Endodermal cell (in vitro differentiated cells): Measurements from ENCODE around the gene TFPI2. TPM values are rescaled to one million over a fixed set of nuclear protein-coding genes. Genes with fewer than 3 reads are reported as not detected.

Experiments
- DNase-seq: peaks from one replicate; pipeline ENCODE4 v3.0.0-alpha.2; 2017
- H3K27ac ChIP-seq: 2 replicates; pipeline ENCODE4 v1.5.1; 2013; ENCODE audit warnings: mild to moderate bottlenecking, low read depth, low read length, moderate library complexity
- H3K27me3 ChIP-seq: 2 replicates; pipeline ENCODE4 v1.6.1; 2013; ENCODE audit warnings: mild to moderate bottlenecking, low read length, moderate library complexity; ENCODE audit not compliant: insufficient read depth, control insufficient read depth, poor library complexity, severe bottlenecking
- H3K36me3 ChIP-seq: 2 replicates; pipeline ENCODE4 v1.7.0; 2013; ENCODE audit warnings: mild to moderate bottlenecking, low read length, moderate library complexity; ENCODE audit not compliant: control insufficient read depth, insufficient read depth
- H3K4me1 ChIP-seq: one replicate; pipeline ENCODE4 v1.7.0; 2013; ENCODE audit warnings: low read length; ENCODE audit not compliant: control insufficient read depth, insufficient read depth
- H3K4me3 ChIP-seq: 2 replicates; pipeline ENCODE4 v1.5.1; 2013; ENCODE audit warnings: mild to moderate bottlenecking, low read length, moderate library complexity
- H3K9ac ChIP-seq: 2 replicates; pipeline ENCODE4 v1.6.1; 2013; ENCODE audit warnings: mild to moderate bottlenecking, low read length, moderate library complexity; ENCODE audit not compliant: poor library complexity, severe bottlenecking; ENCODE audit errors: extremely low read depth
- H3K9me3 ChIP-seq: 2 replicates; pipeline ENCODE4 v1.6.1; 2013; ENCODE audit warnings: mild to moderate bottlenecking, low read length, moderate library complexity; ENCODE audit not compliant: control insufficient read depth
- H3K27ac Mint-ChIP-seq: 2 replicates; pipeline ENCODE4 v1.8.0; 2020; ENCODE audit warnings: mixed read lengths
- H3K27me3 Mint-ChIP-seq: 2 replicates; pipeline ENCODE4 v1.8.0; 2021; ENCODE audit warnings: mild to moderate bottlenecking, mixed read lengths; ENCODE audit not compliant: insufficient read depth
- H3K36me3 Mint-ChIP-seq: 2 replicates; pipeline ENCODE4 v1.8.0; 2020; ENCODE audit warnings: low read depth, mixed read lengths
- H3K4me1 Mint-ChIP-seq: 2 replicates; pipeline ENCODE4 v1.8.0; 2020; ENCODE audit warnings: mixed read lengths
- H3K4me3 Mint-ChIP-seq: 2 replicates; pipeline ENCODE4 v1.8.0; 2020; ENCODE audit warnings: mild to moderate bottlenecking, moderate library complexity, mixed read lengths
- H3K9me3 Mint-ChIP-seq: 2 replicates; pipeline ENCODE4 v1.8.0; 2020; ENCODE audit warnings: mild to moderate bottlenecking, mixed read lengths
- WGBS, 2 experiments: methylation state at CpG; one replicate each; pipeline versions ENCODE4 v1.1.5 to v1.1.7; 2013; ENCODE audit warnings: missing lambda C conversion rate in 2 of 2, mixed read lengths in 1 of 2; ENCODE audit not compliant: insufficient coverage in 1 of 2, insufficient read length in 1 of 2; 5-methylcytosine and 5-hydroxymethylcytosine counted together
- long read RNA-seq, 4 experiments: library from polyadenylated mRNA in 2 of 4; library from RNA in 1 of 4; library from capped mRNA in 1 of 4; stranded (forward) in 3 of 4; unstranded in 1 of 4; transcript quantifications; one replicate each; pipeline ENCODE4 v2.0.0, GENCODE V29; 2020 to 2021; ENCODE audit warnings: inconsistent platforms in 1 of 4
- polyA plus RNA-seq, 2 experiments: library from polyadenylated mRNA; stranded (reverse); fragments of 50-300 nt; gene quantifications; one replicate each; pipeline ENCODE4 v1.2.3, GENCODE V29; 2013
- total RNA-seq, 2 donors: library from RNA; stranded (reverse); fragmentation: NEBNext Ultra II Directional in 1 of 2; extraction: Animal tissue kit (Norgen Biotek cat#: 25700) in 1 of 2; gene quantifications; 2 replicates in 1 of 2; 3 replicates in 1 of 2; pipeline ENCODE4 v1.2.1, GENCODE V29; 2021
- TF ChIP-seq, protein P1 (sequence below): fragments of 200-600 bp; sonication (generic); conservative IDR thresholded peaks from 2 replicates; pipeline ENCODE4 v1.5.0; 2021; ENCODE audit warnings: antibody characterized with exemption, mild to moderate bottlenecking

TFPI2 gene
- 1 to 10 TPM; 2.3 to 3.1 TPM for total RNA-seq
- 12.8 TPM for polyA plus RNA-seq (2013, experiment 1 of 2)
- polyA plus RNA-seq (2013, experiment 2 of 2): 19.9 TPM
- long read RNA-seq, experiment 1, partial matches to known transcripts: 1 of 3 reads
- long read RNA-seq, experiment 1, other reads (novel, unspliced or antisense): 0 of 3 reads
- long read RNA-seq, experiment 2, partial matches to known transcripts: 0 of 1 reads
- long read RNA-seq, experiment 2, other reads (novel, unspliced or antisense): 0 of 1 reads
- long read RNA-seq, experiment 3, transcript TFPI2-201 (5 exons, 2,445 nt): major isoform, 10 of 12 reads
- long read RNA-seq, experiment 3, partial matches to known transcripts: 1 of 12 reads
- long read RNA-seq, experiment 3, other reads (novel, unspliced or antisense): 1 of 12 reads
- long read RNA-seq, experiment 4, transcript TFPI2-201 (5 exons, 2,445 nt): major isoform, 6 of 6 reads
- long read RNA-seq, experiment 4, partial matches to known transcripts: 0 of 6 reads
- long read RNA-seq, experiment 4, other reads (novel, unspliced or antisense): 0 of 6 reads

DNA sequence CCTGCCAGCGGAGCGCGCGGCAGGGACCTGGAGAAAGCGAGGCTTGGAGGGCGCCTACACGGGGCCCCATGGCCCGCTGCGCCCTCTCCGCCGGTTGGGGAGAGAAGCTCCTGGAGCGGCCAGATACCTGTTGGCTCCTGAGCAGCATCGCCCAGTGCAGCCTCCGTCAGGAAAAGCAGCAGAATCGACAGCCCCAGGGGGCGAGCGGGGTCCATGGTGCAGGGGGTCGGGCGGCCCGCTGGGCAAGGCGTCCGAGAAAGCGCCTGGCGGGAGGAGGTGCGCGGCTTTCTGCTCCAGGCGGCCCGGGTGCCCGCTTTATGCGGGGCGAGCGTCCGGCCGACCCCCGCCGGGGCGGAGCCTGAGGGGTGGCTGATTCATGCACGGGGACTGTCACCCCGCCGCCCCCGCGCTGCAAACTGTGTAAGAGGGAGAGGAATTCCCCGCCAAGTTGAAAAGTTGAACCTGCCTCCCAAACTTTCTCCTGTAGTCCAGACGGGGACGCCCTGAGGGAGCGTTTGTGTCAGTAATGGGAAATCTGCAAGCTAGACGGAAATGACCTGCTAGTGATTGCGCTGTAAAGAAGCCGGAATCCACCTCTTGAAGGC, at the start of gene TFPI2:
Gene TFPI2, minus strand, starts transcription at position 290 of the 605 bp plus-strand sequence. Its CDS starts 75 bp downstream, at position 215.
- WGBS, 2 experiments: 0 to 2% methylated on average over 10 to 49 of the region's 49 CpGs
- peak within 1 kb of the TSS; percentile 85 for H3K4me3 ChIP-seq
- peaks cover 45% of the 10 kb centered on the region for H3K27me3 ChIP-seq
- peak; percentile 86 for DNase-seq
- no peaks in the 10 kb centered on the region for H3K36me3 Mint-ChIP-seq
- H3K9me3 ChIP-seq: no peaks in the 10 kb centered on the region
- no peaks in the 10 kb centered on the region for H3K36me3 ChIP-seq
- no peak within 1 kb of the TSS for H3K27ac ChIP-seq
- peaks cover 57% of the 10 kb centered on the region for H3K27me3 Mint-ChIP-seq
- H3K27ac Mint-ChIP-seq: no peak within 1 kb of the TSS
- H3K9me3 Mint-ChIP-seq: no peaks in the 10 kb centered on the region
- H3K9ac ChIP-seq: no peak within 1 kb of the TSS
- no peaks in the 10 kb centered on the region for H3K4me1 ChIP-seq
- H3K4me1 Mint-ChIP-seq: peaks cover 4% of the 10 kb centered on the region
- H3K4me3 Mint-ChIP-seq: peak within 1 kb of the TSS; percentile 74
- TF ChIP-seq, protein P1, sequence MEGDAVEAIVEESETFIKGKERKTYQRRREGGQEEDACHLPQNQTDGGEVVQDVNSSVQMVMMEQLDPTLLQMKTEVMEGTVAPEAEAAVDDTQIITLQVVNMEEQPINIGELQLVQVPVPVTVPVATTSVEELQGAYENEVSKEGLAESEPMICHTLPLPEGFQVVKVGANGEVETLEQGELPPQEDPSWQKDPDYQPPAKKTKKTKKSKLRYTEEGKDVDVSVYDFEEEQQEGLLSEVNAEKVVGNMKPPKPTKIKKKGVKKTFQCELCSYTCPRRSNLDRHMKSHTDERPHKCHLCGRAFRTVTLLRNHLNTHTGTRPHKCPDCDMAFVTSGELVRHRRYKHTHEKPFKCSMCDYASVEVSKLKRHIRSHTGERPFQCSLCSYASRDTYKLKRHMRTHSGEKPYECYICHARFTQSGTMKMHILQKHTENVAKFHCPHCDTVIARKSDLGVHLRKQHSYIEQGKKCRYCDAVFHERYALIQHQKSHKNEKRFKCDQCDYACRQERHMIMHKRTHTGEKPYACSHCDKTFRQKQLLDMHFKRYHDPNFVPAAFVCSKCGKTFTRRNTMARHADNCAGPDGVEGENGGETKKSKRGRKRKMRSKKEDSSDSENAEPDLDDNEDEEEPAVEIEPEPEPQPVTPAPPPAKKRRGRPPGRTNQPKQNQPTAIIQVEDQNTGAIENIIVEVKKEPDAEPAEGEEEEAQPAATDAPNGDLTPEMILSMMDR: no peak

DNA sequence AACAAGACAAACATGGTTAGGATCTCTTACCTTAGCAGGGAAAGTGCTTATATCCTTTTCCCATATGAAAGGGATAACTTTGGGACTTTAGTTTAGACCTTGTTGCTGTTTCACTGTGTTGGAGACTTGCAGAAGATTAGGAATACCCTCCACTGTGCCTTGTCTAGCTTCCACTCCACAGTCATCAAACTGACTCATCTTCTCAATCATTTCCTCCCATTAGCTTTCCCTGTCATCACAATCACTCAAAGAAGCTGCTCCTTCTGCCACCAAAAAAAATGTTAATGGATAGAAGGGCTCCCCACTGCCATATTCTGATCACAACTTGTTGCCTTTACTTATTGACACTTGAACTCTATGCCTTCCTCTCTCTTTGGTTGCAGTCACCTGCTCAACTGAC, 47.7 kb upstream of the TFPI2 start:
- no peaks in the 10 kb centered on the region for H3K36me3 Mint-ChIP-seq
- DNase-seq: no peak
- no peak overlapping the region for H3K27ac Mint-ChIP-seq
- no peak overlapping the region for H3K4me3 Mint-ChIP-seq
- no peaks in the 10 kb centered on the region for H3K4me1 Mint-ChIP-seq
- H3K4me1 ChIP-seq: no peaks in the 10 kb centered on the region
- no peaks in the 10 kb centered on the region for H3K9me3 ChIP-seq
- TF ChIP-seq, protein P1: no peak
- H3K27ac ChIP-seq: no peak overlapping the region
- no peak overlapping the region for H3K4me3 ChIP-seq
- H3K9me3 Mint-ChIP-seq: no peaks in the 10 kb centered on the region
- H3K9ac ChIP-seq: no peak overlapping the region
- no peaks in the 10 kb centered on the region for H3K27me3 ChIP-seq
- no peaks in the 10 kb centered on the region for H3K27me3 Mint-ChIP-seq
- H3K36me3 ChIP-seq: no peaks in the 10 kb centered on the region

- WGBS, 2 experiments: 90 to 100% methylated on average over 1 of the region's 1 CpG
- Mint-ChIP-seq H3K9me3 (no peaks in the 10 kb centered on the region), H3K27ac (no peak overlapping the region), H3K36me3 (no peaks in the 10 kb centered on the region), H3K4me3 (no peak overlapping the region), H3K27me3 (no peaks in the 10 kb centered on the region), H3K4me1 (no peaks in the 10 kb centered on the region)
- Histone ChIP-seq H3K9ac (no peak overlapping the region), H3K36me3 (no peaks in the 10 kb centered on the region), H3K27ac (no peak overlapping the region), H3K27me3 (no peaks in the 10 kb centered on the region), H3K4me3 (no peak overlapping the region), H3K9me3 (no peaks in the 10 kb centered on the region), H3K4me1 (no peaks in the 10 kb centered on the region)
- TF ChIP-seq, protein P1: no peak
- no peak for DNase-seq
Observed at GRCh38 chr7:93937818-93938217, 47.3 kb upstream of the TFPI2 start.
